Endometrium (tissue), 2 donors: ENCODE results near the gene IL17RC.
"Not testable (repeated sequence)": the region's sequence is repeated elsewhere in the genome, so short reads cannot be mapped to it uniquely, and the experiment has no call there.

ENCODE experiments used
- FAIRE-seq: peaks from 2 replicates; lab custom pipeline; 2012; peaks lifted over from hg19 to GRCh38; lab: Jason Lieb, UNC
- donor health status: control.
- donor health status: control.

IL17RC gene, protein sequence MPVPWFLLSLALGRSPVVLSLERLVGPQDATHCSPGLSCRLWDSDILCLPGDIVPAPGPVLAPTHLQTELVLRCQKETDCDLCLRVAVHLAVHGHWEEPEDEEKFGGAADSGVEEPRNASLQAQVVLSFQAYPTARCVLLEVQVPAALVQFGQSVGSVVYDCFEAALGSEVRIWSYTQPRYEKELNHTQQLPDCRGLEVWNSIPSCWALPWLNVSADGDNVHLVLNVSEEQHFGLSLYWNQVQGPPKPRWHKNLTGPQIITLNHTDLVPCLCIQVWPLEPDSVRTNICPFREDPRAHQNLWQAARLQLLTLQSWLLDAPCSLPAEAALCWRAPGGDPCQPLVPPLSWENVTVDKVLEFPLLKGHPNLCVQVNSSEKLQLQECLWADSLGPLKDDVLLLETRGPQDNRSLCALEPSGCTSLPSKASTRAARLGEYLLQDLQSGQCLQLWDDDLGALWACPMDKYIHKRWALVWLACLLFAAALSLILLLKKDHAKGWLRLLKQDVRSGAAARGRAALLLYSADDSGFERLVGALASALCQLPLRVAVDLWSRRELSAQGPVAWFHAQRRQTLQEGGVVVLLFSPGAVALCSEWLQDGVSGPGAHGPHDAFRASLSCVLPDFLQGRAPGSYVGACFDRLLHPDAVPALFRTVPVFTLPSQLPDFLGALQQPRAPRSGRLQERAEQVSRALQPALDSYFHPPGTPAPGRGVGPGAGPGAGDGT

GRCh38 chr3:9916734-9917680, at the start of gene IL17RC:
Gene IL17RC, plus strand, starts transcription at chr3:9917098. Its CDS starts 218 bp downstream, at chr3:9917316.
- FAIRE-seq = no peak

- FAIRE-seq = no peak
Measured at GRCh38 chr3:9867106-9867505, 49.8 kb upstream of the IL17RC start.

DNA sequence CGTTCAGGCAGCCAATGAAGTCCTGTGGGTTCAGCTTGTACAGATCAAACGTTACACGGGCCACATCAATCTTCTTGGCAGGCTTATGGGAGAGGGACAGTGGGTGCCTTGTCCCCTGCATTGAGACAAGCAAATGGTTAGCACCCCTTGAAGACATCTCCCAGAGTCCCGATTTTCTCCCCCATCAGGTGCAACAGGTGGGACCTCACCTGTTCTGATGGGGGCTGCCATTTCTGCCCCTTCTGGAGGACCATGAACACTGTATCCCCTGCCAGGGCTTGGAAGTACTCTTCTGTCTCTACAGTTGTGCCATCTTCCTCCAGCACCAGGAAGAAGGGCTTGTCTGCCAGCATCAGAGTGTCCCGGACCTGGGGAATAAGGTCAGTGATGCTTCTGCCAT, 46.9 kb upstream of the IL17RC start:
- no peak for FAIRE-seq

- no peak for FAIRE-seq
Measured at GRCh38 chr3:9870978-9871377, 45.9 kb upstream of the IL17RC start.

DNA sequence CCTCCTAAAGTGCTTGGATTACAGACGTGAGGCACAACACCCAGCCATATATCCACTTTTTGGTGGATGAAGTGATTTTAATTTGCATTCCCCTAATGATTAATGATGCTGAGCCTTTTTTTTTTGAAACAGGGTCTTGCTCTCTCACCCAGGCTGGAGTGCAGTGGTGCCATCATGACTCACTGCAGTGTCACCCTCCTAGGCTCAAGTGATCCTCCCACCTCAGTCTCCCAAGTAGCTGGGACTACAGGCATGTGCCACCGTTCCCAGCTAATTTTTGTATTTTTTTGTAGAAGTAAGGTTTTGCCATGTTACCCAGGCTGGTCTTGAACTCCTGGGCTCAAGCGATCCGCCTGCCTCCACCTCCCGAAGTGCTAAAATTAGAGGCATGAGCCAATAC, 44.8 kb upstream of the IL17RC start:
- not testable (repeated sequence) for FAIRE-seq

GRCh38 chr3:9875448-9875847, 41.5 kb upstream of the IL17RC start:
- no peak for FAIRE-seq

- FAIRE-seq = not testable (repeated sequence)
Measured at GRCh38 chr3:9876255-9876654, 40.6 kb upstream of the IL17RC start.

GRCh38 chr3:9876991-9877390, 39.9 kb upstream of the IL17RC start:
- no peak for FAIRE-seq

- FAIRE-seq = no peak
Measured at GRCh38 chr3:9878700-9879099, 38.2 kb upstream of the IL17RC start.

GRCh38 chr3:9879830-9880549, 36.9 kb upstream of the IL17RC start, which contains the start of gene CIDEC:
Gene CIDEC, minus strand, starts transcription at chr3:9880253. Its CDS starts 1,767 bp downstream, at chr3:9878486.
- FAIRE-seq = no peak

GRCh38 chr3:9881441-9881840, 35.5 kb upstream of the IL17RC start:
- FAIRE-seq = no peak

- no peak for FAIRE-seq
Measured at GRCh38 chr3:9883706-9884554, 33.0 kb upstream of the IL17RC start.

- no peak for FAIRE-seq
Measured at GRCh38 chr3:9884555-9885165, 32.2 kb upstream of the IL17RC start.

DNA sequence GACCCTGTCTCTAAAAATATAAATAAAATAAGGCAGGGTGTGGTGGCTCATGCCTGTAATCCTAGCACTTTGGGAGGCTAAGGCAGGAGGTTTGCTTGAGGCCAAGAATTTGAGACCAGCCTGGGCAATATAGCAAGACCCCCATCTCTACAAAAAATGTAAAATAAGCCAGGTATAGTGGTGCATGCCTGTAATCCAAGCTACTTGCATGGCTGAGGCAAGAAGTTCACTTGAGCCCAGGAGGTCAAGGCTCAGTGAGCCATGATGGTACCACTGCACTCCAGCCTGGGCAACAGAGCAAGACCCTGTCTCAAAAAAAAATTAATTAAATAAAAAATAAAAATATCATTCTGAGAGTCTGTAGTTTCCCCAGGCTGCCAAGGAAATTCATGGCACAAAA, 30.6 kb upstream of the IL17RC start:
- no peak for FAIRE-seq

- FAIRE-seq = no peak
Measured at GRCh38 chr3:9887480-9887879, 29.4 kb upstream of the IL17RC start.

DNA sequence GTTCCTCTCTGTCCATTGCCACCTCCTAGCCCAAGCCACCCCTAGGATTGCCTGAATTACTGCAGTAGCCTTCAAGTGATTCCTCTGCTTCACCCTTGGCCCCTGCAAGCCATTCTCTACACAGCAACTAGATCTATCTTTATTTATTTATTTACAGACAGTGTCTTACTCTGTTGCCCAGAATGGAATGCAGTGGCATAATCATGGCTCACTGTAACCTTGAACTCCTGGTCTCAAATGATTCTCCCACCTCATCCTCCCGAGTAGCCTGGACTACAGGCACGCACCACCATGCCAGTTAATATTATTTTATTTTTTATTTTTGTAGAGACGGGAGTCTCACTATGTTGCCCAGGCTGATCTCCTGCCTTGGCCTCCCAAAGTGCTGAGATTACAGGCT, 28.4 kb upstream of the IL17RC start:
- no peak for FAIRE-seq

DNA sequence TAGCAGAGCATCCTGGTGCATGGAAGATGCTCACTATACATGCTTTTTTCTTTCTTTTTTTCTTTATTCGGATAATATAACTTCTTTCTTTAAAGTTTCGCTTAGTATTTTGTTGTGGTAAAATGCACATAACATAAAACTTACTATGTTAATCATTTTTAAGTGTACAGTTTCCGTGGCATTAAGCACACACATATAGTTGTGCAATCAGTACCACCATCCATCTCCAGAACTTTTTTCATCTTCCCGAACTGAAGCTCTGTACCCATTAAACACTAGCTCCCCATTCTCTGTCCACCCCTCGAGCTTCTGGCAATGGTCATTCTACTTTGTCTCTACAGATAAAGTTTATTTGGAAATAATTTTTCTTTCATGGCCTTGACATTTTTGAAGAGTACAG, 27.5 kb upstream of the IL17RC start:
- FAIRE-seq = no peak

GRCh38 chr3:9890249-9891071, 26.4 kb upstream of the IL17RC start, which contains the start of gene JAGN1:
Gene JAGN1, plus strand, starts transcription at chr3:9890610. Its CDS starts 113 bp downstream, at chr3:9890723.
- no peak for FAIRE-seq

DNA sequence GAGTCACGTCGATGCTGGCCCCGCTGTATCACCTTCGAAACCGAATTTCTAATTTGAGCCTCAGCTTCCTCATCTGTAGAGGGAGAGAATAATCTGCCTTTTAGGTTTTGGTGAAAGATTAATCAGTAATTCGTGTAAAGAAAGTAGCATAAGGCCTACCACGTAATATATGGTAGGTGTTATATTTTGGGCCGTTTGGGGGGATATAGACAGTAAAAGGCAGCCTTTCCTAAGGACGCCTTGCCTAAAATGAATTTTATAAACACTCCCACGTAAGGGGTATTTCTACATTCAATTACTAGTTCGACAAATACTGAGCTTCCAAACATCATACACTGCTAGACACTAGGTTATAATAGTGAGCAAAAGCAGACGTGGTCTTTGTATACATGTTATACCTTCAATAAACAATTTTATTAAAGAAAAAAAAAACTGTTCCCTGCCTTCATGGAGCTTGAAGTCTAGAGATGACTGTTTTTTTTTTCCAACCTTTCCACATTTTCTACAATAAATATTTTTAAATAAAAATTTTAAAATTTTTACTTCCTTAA, 25.8 kb upstream of the IL17RC start:
- FAIRE-seq = no peak
